HFFc6 (cell line): ENCODE data around the gene ATN1. TPM values are rescaled to one million over a fixed set of nuclear protein-coding genes. Genes with fewer than 3 reads are reported as not detected.

ENCODE experiments used
- DNase-seq: peaks from one replicate; pipeline ENCODE4 v3.0.0-alpha.2; 2018
- H3K27ac Mint-ChIP-seq: 2 replicates; pipeline ENCODE4 v1.8.0; 2020; ENCODE audit warnings: mild to moderate bottlenecking, mixed read lengths
- H3K27me3 Mint-ChIP-seq: 2 replicates; pipeline ENCODE4 v1.8.0; 2021; ENCODE audit warnings: mild to moderate bottlenecking, moderate library complexity, mixed read lengths; ENCODE audit not compliant: insufficient read depth
- H3K36me3 Mint-ChIP-seq: 2 replicates; pipeline ENCODE4 v1.8.0; 2021; ENCODE audit warnings: low read depth, mixed read lengths
- H3K4me1 Mint-ChIP-seq: 2 replicates; pipeline ENCODE4 v1.8.0; 2020; ENCODE audit warnings: low read depth, mixed read lengths
- H3K4me3 Mint-ChIP-seq: 2 replicates; pipeline ENCODE4 v1.8.0; 2020; ENCODE audit warnings: mild to moderate bottlenecking, moderate library complexity, mixed read lengths
- H3K9me3 Mint-ChIP-seq: 2 replicates; pipeline ENCODE4 v1.8.0; 2020; ENCODE audit warnings: mild to moderate bottlenecking, mixed read lengths
- CTCF ChIP-seq: fragments of 200-600 bp; sonication (generic); IDR thresholded peaks from 2 replicates; pipeline ENCODE4 v1.5.0; 2021; ENCODE audit warnings: antibody characterized with exemption, mild to moderate bottlenecking
- total RNA-seq, 6 experiments: library from RNA; stranded (reverse); fragmentation: NEBNext Ultra II Directional; extraction: Animal tissue kit (Norgen Biotek cat#: 25700); gene quantifications; 2 replicates in 1 of 6; 3 replicates in 5 of 6; pipeline ENCODE4 v1.2.3, GENCODE V29; 2021

ATN1 gene
- total RNA-seq, 6 experiments from 2014 or later: 96.8 to 120 (median 107) TPM

DNA sequence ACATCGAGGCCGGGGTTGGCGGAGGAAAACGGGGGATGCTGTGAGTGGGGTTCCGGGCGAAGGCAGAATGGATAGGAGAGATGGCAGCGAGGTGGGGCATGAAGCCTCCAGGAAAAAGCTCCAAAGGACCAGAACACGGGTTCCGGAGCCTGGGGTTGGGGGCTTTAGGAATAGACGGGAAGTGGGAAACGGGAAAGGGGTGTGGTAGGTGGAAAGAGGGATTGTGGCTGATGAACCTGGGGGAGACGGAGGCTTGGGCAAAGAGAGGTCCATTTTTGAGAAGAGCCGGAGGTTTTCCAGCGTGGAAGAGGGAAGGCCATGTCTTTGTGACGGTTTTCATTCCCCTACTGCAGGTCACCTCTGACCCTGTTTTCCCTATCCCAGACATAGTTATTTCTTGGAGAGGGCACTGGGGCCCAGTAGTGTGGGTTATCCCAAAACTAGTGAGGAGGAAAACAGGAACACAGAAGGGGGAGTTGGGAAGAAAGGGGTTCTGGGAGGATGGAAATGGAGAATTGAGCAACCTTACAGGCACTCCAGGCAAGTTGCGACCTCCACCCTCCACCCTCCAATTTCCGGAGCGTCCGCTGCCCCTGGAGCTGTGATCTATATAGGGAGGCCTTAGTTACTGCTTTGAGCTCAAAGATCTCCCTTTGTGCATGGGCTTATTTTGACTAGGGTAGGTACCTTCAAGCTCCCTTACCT is 1.1 kb downstream of the ATN1 start:
- Mint-ChIP-seq H3K36me3 (peaks cover 28% of the 10 kb centered on the region), H3K4me3 (peak overlapping the region; percentile 100), H3K27me3 (peaks cover 5% of the 10 kb centered on the region), H3K4me1 (peaks cover 77% of the 10 kb centered on the region), H3K27ac (peak overlapping the region; percentile 90), H3K9me3 (no peaks in the 10 kb centered on the region)
- no peak for TF ChIP-seq CTCF
- no peak for DNase-seq

- Mint-ChIP-seq H3K27me3 (peaks cover 5% of the 10 kb centered on the region), H3K36me3 (peaks cover 36% of the 10 kb centered on the region), H3K27ac (peak overlapping the region; percentile 90), H3K4me1 (peaks cover 77% of the 10 kb centered on the region), H3K4me3 (peak overlapping the region; percentile 100), H3K9me3 (no peaks in the 10 kb centered on the region)
- TF ChIP-seq CTCF: no peak
- DNase-seq: no peak
Measured at GRCh38 chr12:6929466-6930452, 2.0 kb downstream of the ATN1 start.

DNA sequence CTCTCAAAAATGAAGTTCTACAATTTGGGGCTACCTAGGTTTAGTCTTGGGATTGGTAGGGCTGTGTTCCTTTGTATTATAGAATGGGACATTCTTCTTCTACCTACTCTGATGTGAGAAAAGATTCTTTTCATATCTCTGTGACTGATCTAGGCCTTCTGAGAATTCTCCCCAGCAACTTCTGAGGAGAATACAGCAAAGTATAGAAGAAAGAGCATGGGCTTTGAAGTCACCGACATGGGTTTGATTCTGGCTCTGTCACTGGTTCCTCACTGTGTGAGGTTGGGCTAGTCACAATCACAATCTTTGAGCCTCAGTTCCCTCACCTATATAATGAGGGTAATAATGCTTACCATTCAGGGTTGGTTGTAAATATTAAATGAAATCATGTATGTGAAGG is 5.0 kb downstream of the ATN1 start:
- Mint-ChIP-seq H3K4me3 (no peak overlapping the region), H3K4me1 (peaks cover 66% of the 10 kb centered on the region), H3K27ac (peak overlapping the region; percentile 65; the same call in 1 of the 2 replicates), H3K36me3 (peaks cover 51% of the 10 kb centered on the region), H3K27me3 (peaks cover 5% of the 10 kb centered on the region), H3K9me3 (no peaks in the 10 kb centered on the region)
- DNase-seq: no peak
- no peak for TF ChIP-seq CTCF

DNA sequence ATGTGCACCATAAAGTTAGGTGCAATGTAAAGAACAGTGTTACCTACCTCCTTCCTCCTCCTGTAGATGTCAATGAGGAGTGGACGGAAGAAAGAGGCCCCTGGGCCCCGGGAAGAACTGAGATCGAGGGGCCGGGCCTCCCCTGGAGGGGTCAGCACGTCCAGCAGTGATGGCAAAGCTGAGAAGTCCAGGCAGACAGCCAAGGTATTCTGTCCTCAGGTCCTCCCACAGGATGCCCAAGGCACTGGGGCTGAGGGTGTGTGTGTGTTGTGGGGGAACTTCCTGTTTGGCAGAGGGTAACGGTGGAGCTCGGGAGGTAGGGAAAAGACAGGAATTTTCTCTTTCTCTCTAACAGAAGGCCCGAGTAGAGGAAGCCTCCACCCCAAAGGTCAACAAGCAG is 6.4 kb downstream of the ATN1 start:
- peak overlapping the region; percentile 27 for H3K4me3 Mint-ChIP-seq
- no peak for TF ChIP-seq CTCF
- H3K27ac Mint-ChIP-seq: peak overlapping the region; percentile 86

DNA sequence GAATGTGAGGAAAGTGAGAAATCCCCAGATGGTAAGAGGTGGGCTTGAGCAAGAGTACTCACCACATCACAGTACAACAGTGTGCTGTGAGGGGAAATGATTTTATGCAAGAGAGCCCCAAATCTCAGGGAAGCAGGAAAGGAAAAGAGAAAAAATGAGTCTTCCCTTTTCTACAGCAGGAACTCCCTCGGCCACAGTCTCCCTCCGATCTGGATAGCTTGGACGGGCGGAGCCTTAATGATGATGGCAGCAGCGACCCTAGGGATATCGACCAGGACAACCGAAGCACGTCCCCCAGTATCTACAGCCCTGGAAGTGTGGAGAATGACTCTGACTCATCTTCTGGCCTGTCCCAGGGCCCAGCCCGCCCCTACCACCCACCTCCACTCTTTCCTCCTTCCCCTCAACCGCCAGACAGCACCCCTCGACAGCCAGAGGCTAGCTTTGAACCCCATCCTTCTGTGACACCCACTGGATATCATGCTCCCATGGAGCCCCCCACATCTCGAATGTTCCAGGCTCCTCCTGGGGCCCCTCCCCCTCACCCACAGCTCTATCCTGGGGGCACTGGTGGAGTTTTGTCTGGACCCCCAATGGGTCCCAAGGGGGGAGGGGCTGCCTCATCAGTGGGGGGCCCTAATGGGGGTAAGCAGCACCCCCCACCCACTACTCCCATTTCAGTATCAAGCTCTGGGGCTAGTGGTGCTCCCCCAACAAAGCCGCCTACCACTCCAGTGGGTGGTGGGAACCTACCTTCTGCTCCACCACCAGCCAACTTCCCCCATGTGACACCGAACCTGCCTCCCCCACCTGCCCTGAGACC is 7.8 kb downstream of the ATN1 start:
- H3K4me1 Mint-ChIP-seq: peaks cover 64% of the 10 kb centered on the region
- H3K9me3 Mint-ChIP-seq: no peaks in the 10 kb centered on the region
- peaks cover 46% of the 10 kb centered on the region for H3K36me3 Mint-ChIP-seq
- H3K4me3 Mint-ChIP-seq: no peak overlapping the region; the same call in 1 of the 2 replicates
- H3K27me3 Mint-ChIP-seq: peaks cover 10% of the 10 kb centered on the region
- H3K27ac Mint-ChIP-seq: peak overlapping the region; percentile 86
- DNase-seq: no peak
- no peak for TF ChIP-seq CTCF

More for the DNA sequence above, 6.4 kb downstream of the ATN1 start:
- Mint-ChIP-seq H3K4me1 (peaks cover 74% of the 10 kb centered on the region), H3K36me3 (peaks cover 47% of the 10 kb centered on the region), H3K27me3 (peaks cover 3% of the 10 kb centered on the region; the same call in 1 of the 2 replicates), H3K9me3 (no peaks in the 10 kb centered on the region)
- DNase-seq: peak; percentile 23
